Heart left ventricle (tissue), 13 donors: Measurements from ENCODE around the gene CORO1C.
"Not testable (repeated sequence)": the region's sequence is repeated elsewhere in the genome, so short reads cannot be mapped to it uniquely, and the experiment has no call there.

Source experiments
- CTCF ChIP-seq, 12 donors: fragments of 200-600 bp; sonication (generic) in 4 of 12; IDR thresholded peaks; one replicate each; pipeline versions ENCODE4 v1.5.0 to v1.8.0; 2018 to 2022; ENCODE audit warnings: antibody characterized with exemption in 12 of 12, mild to moderate bottlenecking in 5 of 12
- POLR2A ChIP-seq, 2 donors: fragments of 450-650 bp; IDR thresholded peaks; one replicate each; pipeline ENCODE4 v1.6.1; 2017; ENCODE audit warnings: antibody characterized with exemption in 2 of 2, mild to moderate bottlenecking in 2 of 2, moderate library complexity in 2 of 2
- donor health status: ischemic (EF 13 %, LVEDD 7.1; RV severe dilation, severe dysfunction).
- donor health status: DM: no; HTN: yes; CAD: no.
- donor health status: DM: no; HTN: no; CAD: no.
- donor health status: ischemic (EF 25% LVEDD 6.9; RV normal size, moderate dysfunction).
- donor health status: ischemic (EF 25% LVEDD 5.7; RV mildly dilated, moderate dysfunction).
- donor health status: ischemic (EF 35%, LVEDD 5.7; RV mildly dilated, moderate dysfunction).
- donor health status: nonischemic (EF 11% LVEDD 7.7; RV severe dilation, severe dysfunction).
- donor health status: DM: yes; HTN: yes; CAD: no.
- donor health status: PGD.
- donor health status: ischemic (EF 29% LVEDD 5.4; RV normal size, mild dysfunction).
- donor health status: nonischemic (EF 23%, LVEDD 6.1; RV moderate dilation, normal function).

- not testable (repeated sequence) for TF ChIP-seq POLR2A, CTCF (IDR thresholded peaks at IDR 0.05)
Observed at GRCh38 chr12:108658115-108658514, 73.2 kb downstream of the CORO1C start.
